ENCODE measurements around the gene LTC4S.

DNA sequence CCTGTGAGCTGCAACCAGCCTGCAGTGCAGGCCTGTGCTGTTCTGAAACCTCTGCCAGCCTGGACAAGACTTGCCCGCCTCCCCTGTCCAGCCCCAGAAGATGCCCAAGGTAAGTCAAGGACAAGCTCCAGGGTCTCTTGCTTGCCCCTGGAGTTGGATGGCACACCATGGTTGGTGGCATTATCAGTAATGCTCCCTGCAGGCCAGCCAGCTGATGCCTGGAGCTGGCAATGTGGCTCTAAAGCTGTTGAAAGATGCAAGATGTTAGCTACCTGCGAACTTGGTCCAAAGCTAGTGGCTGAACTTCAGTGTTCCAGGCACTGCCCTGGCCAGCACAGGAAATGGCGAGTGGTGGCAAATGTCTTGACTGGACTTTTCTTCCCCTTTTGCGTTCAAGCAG lies 14.0 kb upstream of the LTC4S start:
- TF ChIP-seq FOXA1 (IDR thresholded peaks at IDR 0.05), result no peak
- TF ChIP-seq, protein P1, sequence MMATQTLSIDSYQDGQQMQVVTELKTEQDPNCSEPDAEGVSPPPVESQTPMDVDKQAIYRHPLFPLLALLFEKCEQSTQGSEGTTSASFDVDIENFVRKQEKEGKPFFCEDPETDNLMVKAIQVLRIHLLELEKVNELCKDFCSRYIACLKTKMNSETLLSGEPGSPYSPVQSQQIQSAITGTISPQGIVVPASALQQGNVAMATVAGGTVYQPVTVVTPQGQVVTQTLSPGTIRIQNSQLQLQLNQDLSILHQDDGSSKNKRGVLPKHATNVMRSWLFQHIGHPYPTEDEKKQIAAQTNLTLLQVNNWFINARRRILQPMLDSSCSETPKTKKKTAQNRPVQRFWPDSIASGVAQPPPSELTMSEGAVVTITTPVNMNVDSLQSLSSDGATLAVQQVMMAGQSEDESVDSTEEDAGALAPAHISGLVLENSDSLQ (IDR thresholded peaks at IDR 0.05), result no peak

Data from HEK293T (cell line).